Naive thymus-derived CD4-positive, alpha-beta T cell (primary cell): ENCODE data around the gene ZNF70. TPM values are rescaled to one million over a fixed set of nuclear protein-coding genes. Genes with fewer than 3 reads are reported as not detected.

Experiments
- ATAC-seq: fragments of 150-1000 bp; cut with Tn5 transposase; 2 replicates; pipeline ENCODE4 v1.10.0; 2021; ENCODE audit warnings: mild to moderate bottlenecking, moderate library complexity
- CTCF ChIA-PET: fragments of 350-600 bp; sonication (Branson Sonifier 250); formaldehyde crosslinking; loops from one replicate; lab custom pipeline; 2021; ENCODE audit warnings: antibody characterized with exemption; lab: Charles Lee
- POLR2A ChIA-PET: fragments of 350-600 bp; sonication (Branson Sonifier 250); formaldehyde crosslinking; loops from one replicate; lab custom pipeline; 2021; ENCODE audit warnings: antibody characterized with exemption, inconsistent platforms; lab: Charles Lee
- DNase-seq, 9 donors: peaks; one replicate each; pipeline versions ENCODE4 v3.0.0 to v3.0.0-alpha.2; 2020 to 2022; ENCODE audit warnings: mixed read lengths in 1 of 9
- H3K27ac ChIP-seq: one replicate; pipeline ENCODE4 v1.7.0; 2013; ENCODE audit warnings: mild to moderate bottlenecking, low read depth, low read length, moderate library complexity
- H3K27me3 ChIP-seq, 2 donors: one replicate each; pipeline ENCODE4 v1.7.0; 2013; ENCODE audit warnings: low read length in 2 of 2, mild to moderate bottlenecking in 2 of 2, moderate library complexity in 2 of 2; ENCODE audit not compliant: control insufficient read depth in 2 of 2, insufficient read depth in 2 of 2
- H3K36me3 ChIP-seq, 3 experiments: 1 replicate in 2 of 3; 2 replicates in 1 of 3; pipeline ENCODE4 v1.7.0; 2013; ENCODE audit warnings: low read length in 3 of 3, mild to moderate bottlenecking in 3 of 3, moderate library complexity in 1 of 3; ENCODE audit not compliant: insufficient read depth in 3 of 3, control insufficient read depth in 2 of 3
- H3K4me1 ChIP-seq, 2 donors: one replicate each; pipeline ENCODE4 v1.7.0; 2013; ENCODE audit warnings: low read length in 2 of 2, mild to moderate bottlenecking in 2 of 2, moderate library complexity in 1 of 2; ENCODE audit not compliant: control insufficient read depth in 2 of 2, insufficient read depth in 2 of 2
- H3K4me3 ChIP-seq: 2 replicates; pipeline ENCODE4 v1.7.0; 2013; ENCODE audit warnings: mild to moderate bottlenecking, low read length
- H3K9me3 ChIP-seq, 3 experiments: 1 replicate in 2 of 3; 2 replicates in 1 of 3; pipeline ENCODE4 v1.7.0; 2013; ENCODE audit warnings: low read length in 3 of 3; ENCODE audit not compliant: control insufficient read depth in 2 of 3
- H3K27ac Mint-ChIP-seq, 9 donors: one replicate each; pipeline ENCODE4 v1.8.0; 2020 to 2022; ENCODE audit warnings: mixed read lengths in 9 of 9, mild to moderate bottlenecking in 8 of 9, moderate library complexity in 5 of 9, inconsistent platforms in 2 of 9
- H3K27me3 Mint-ChIP-seq, 5 donors: one replicate each; pipeline ENCODE4 v1.8.0; 2021 to 2022; ENCODE audit warnings: mixed read lengths in 5 of 5, mild to moderate bottlenecking in 1 of 5
- H3K36me3 Mint-ChIP-seq, 5 donors: one replicate each; pipeline ENCODE4 v1.8.0; 2020 to 2022; ENCODE audit warnings: mixed read lengths in 5 of 5, mild to moderate bottlenecking in 3 of 5, inconsistent platforms in 1 of 5
- H3K4me1 Mint-ChIP-seq, 7 donors: one replicate each; pipeline ENCODE4 v1.8.0; 2020 to 2022; ENCODE audit warnings: mixed read lengths in 7 of 7, mild to moderate bottlenecking in 3 of 7, inconsistent platforms in 1 of 7
- H3K4me3 Mint-ChIP-seq, 10 donors: one replicate each; pipeline ENCODE4 v1.8.0; 2020 to 2022; ENCODE audit warnings: mild to moderate bottlenecking in 10 of 10, mixed read lengths in 10 of 10, moderate library complexity in 6 of 10, inconsistent platforms in 2 of 10
- H3K9me3 Mint-ChIP-seq, 11 donors: one replicate each; pipeline ENCODE4 v1.8.0; 2020 to 2022; ENCODE audit warnings: mixed read lengths in 11 of 11, mild to moderate bottlenecking in 4 of 11, inconsistent platforms in 1 of 11, moderate library complexity in 1 of 11
- intact Hi-C, 2 donors: fragments of 100-400 bp; cut with micrococcal nuclease; formaldehyde crosslinking; loops; one replicate each; pipeline ENCODE4 v1.15.1; 2023
- polyA plus RNA-seq, 2 donors: library from polyadenylated mRNA; unstranded; fragments of 300-500 nt; fragmentation: Illumina TruSeq; gene quantifications; one replicate each; pipeline ENCODE4 v1.2.3, GENCODE V29; 2021
- total RNA-seq, 6 experiments: library from RNA in 5 of 6; stranded (reverse) in 5 of 6; gene quantifications; 1 replicate in 5 of 6; 2 replicates in 1 of 6; pipeline ENCODE4 v1.2.3 and lab custom pipeline; 2021 to 2026

Gene ZNF70
- total and polyA plus RNA-seq, 7 experiments from 2014 or later, result 0.32 to 7.9 (median 3.5) TPM

- peaks cover 38 to 73% (median 57%) of the 10 kb centered on the region in 7 donors for H3K4me1 Mint-ChIP-seq
- Histone ChIP-seq H3K4me1 (peaks cover 28 to 38% of the 10 kb centered on the region in 2 donors), H3K27ac (peak overlapping the region; percentile 99), H3K36me3 (peaks cover 7 to 59% (median 28%) of the 10 kb centered on the region in 3 experiments), H3K4me3 (peak overlapping the region; percentile 71), H3K9me3 (no peaks in the 10 kb centered on the region), H3K27me3 (no peaks in the 10 kb centered on the region)
- DNase-seq, result no peak
- H3K27ac Mint-ChIP-seq, result peak overlapping the region; percentile 99 to 100 (median 100)
- peak overlapping the region; percentile 94 to 100 (median 98) for H3K4me3 Mint-ChIP-seq
- ChIA-PET POLR2A (interaction anchor here (0.5 to 2.3 kb wide), 15 partner anchors 9 to 1978 kb away, joined by 3 to 39 read pairs (median 4); partner anchors contain the start of genes C22orf15, CHCHD10, SLC2A11 and ZNF70), CTCF (interaction anchor here (1.0 to 1.3 kb wide), 2 partner anchors 66 to 152 kb away, joined by 4 read pairs; no protein-coding TSS in a partner anchor)
- peaks cover 0 to 24% (median 8%) of the 10 kb centered on the region in 11 donors for H3K9me3 Mint-ChIP-seq
- intact Hi-C loops, result loop anchor here (5.0 kb wide), 3 partner anchors 55 to 160 kb away; partner anchors contain the start of genes SLC2A11 (in 1 of the 2), VPREB3 (in 1 of the 2) and ZNF70 (in 1 of the 2)
- H3K27me3 Mint-ChIP-seq, result no peaks in the 10 kb centered on the region
- H3K36me3 Mint-ChIP-seq, result peaks cover 32 to 64% (median 51%) of the 10 kb centered on the region in 5 donors
- ATAC-seq, result no peak
These were observed 53.6 kb downstream of the ZNF70 start for GRCh38 chr22:23697031-23697970.

DNA sequence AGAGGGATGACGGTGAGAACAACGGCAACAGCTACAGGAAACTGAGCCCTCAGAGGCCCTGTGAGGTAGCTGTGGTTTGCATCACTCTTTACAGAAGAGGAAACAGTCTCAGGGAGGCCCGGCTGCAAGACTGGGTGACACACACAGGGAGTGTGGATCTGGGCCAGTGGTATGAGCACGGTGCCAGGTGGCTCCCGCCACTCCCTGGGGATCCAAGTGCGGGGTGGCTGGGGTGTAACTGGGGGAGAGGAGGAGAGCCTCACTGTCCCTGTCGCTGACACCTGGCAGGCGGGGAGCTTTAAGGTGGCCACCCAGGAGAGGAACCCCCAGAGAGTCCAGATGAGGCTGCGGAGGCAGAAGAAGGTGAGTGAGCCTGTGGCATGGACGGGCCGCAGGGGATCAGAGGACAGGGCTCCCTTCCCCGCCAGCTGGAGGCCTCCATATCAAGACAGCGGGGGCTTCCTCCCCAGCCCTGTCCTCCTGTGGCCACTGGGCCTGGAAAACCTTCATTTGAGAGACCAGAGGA, 54.5 kb downstream of the ZNF70 start:
- H3K36me3 Mint-ChIP-seq, result peaks cover 23 to 55% (median 42%) of the 10 kb centered on the region in 5 donors
- peak; percentile 60 to 91 (median 86) for DNase-seq
- H3K4me3 Mint-ChIP-seq, result peak overlapping the region; percentile 94 to 100 (median 98)
- Histone ChIP-seq H3K36me3 (peaks cover 7 to 50% (median 27%) of the 10 kb centered on the region in 3 experiments), H3K27ac (peak overlapping the region; percentile 99), H3K9me3 (no peaks in the 10 kb centered on the region), H3K4me1 (peaks cover 28 to 38% of the 10 kb centered on the region in 2 donors), H3K4me3 (peak overlapping the region; percentile 71), H3K27me3 (no peaks in the 10 kb centered on the region)
- peak overlapping the region; percentile 99 to 100 (median 100) for H3K27ac Mint-ChIP-seq
- POLR2A ChIA-PET, result interaction anchor here (0.6 to 2.3 kb wide), 18 partner anchors 10 to 457 kb away, joined by 3 to 39 read pairs (median 4); partner anchors contain the start of genes C22orf15, CHCHD10, SLC2A11 and SMARCB1
- H3K27me3 Mint-ChIP-seq, result no peaks in the 10 kb centered on the region
- intact Hi-C loops, result loop anchor here (1.0 to 5.0 kb wide), 8 partner anchors 9 to 161 kb away; partner anchors contain the start of genes ZNF70 (in 2 of the 2), DERL3 (in 1 of the 2), SLC2A11 (in 1 of the 2) and VPREB3 (in 1 of the 2)
- H3K4me1 Mint-ChIP-seq, result peaks cover 37 to 64% (median 51%) of the 10 kb centered on the region in 7 donors
- CTCF ChIA-PET, result interaction anchor here (0.6 to 1.3 kb wide), 3 partner anchors 59 to 153 kb away, joined by 3 to 4 read pairs (median 4); no protein-coding TSS in a partner anchor
- peak; percentile 99 for ATAC-seq
- peaks cover 0 to 18% (median 4%) of the 10 kb centered on the region in 11 donors for H3K9me3 Mint-ChIP-seq

DNA sequence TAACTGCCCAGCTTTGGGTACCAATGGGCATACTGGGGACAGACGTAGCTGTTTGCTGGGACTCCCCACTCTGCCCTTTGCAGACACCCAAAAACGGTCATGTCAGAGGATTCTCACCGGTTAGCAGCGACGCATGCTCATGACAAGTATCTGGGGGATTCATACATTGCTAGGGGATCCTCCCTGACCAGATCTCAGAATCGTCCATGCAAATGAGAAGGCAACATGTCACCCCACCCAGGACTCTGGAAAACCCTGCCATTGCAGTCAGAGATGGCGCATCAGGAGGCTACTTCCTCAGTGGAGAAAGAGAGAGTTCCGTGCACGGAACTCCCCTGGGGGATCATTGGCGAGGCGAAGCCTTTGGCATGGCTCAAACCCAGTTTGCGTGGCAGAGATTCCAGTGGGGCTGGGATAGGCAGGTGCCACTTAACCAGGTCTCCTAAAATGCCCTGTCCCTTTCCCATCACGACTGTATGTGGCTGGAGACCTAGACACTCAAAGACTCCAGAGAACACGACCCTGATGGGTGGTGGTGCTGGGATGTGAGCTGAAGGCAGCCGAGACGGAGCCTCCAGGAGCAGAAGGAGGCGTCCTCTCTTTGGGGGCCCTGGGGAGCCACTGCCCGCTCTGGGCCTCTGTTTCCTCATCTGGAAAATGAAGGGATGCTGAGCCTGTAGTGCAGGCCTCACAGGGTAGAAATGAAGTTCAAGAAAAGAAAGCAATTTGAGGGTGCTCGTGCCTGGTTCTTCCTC, 55.2 kb downstream of the ZNF70 start:
- no peaks in the 10 kb centered on the region for H3K9me3 ChIP-seq
- ChIA-PET CTCF (interaction anchor here (0.6 to 1.3 kb wide), 3 partner anchors 58 to 153 kb away, joined by 3 to 4 read pairs (median 4); no protein-coding TSS in a partner anchor), POLR2A (interaction anchor here (0.5 to 2.3 kb wide), 19 partner anchors 10 to 458 kb away, joined by 3 to 39 read pairs (median 3); partner anchors contain the start of genes C22orf15, CHCHD10, SLC2A11 and SMARCB1)
- H3K27me3 ChIP-seq, result no peaks in the 10 kb centered on the region
- peak overlapping the region; percentile 71 for H3K4me3 ChIP-seq
- H3K9me3 Mint-ChIP-seq, result peaks cover 0 to 14% (median 4%) of the 10 kb centered on the region in 11 donors
- H3K4me1 ChIP-seq, result peaks cover 28 to 38% of the 10 kb centered on the region in 2 donors
- intact Hi-C loops, result loop anchor here (1.0 to 5.0 kb wide), 8 partner anchors 10 to 162 kb away; partner anchors contain the start of genes ZNF70 (in 2 of the 2), DERL3 (in 1 of the 2), SLC2A11 (in 1 of the 2) and VPREB3 (in 1 of the 2)
- peak overlapping the region; percentile 99 for H3K27ac ChIP-seq
- no peaks in the 10 kb centered on the region for H3K27me3 Mint-ChIP-seq
- H3K36me3 Mint-ChIP-seq, result peaks cover 21 to 53% (median 36%) of the 10 kb centered on the region in 5 donors
- peaks cover 36 to 65% (median 50%) of the 10 kb centered on the region in 7 donors for H3K4me1 Mint-ChIP-seq
- H3K27ac Mint-ChIP-seq, result peak overlapping the region; percentile 99 to 100 (median 100)
- peak overlapping the region; percentile 94 to 100 (median 98) for H3K4me3 Mint-ChIP-seq
- ATAC-seq (no peak), DNase-seq (no peak)
- H3K36me3 ChIP-seq, result peaks cover 7 to 44% (median 21%) of the 10 kb centered on the region in 3 experiments

- intact Hi-C loops, result loop anchor here (5.0 kb wide), 3 partner anchors 57 to 162 kb away; partner anchors contain the start of genes SLC2A11 (in 1 of the 2), VPREB3 (in 1 of the 2) and ZNF70 (in 1 of the 2)
- Histone ChIP-seq H3K27ac (peak overlapping the region; percentile 99), H3K9me3 (no peaks in the 10 kb centered on the region), H3K4me3 (peak overlapping the region; percentile 71), H3K4me1 (peaks cover 28 to 38% of the 10 kb centered on the region in 2 donors), H3K27me3 (no peaks in the 10 kb centered on the region), H3K36me3 (peaks cover 4 to 38% (median 15%) of the 10 kb centered on the region in 3 experiments)
- DNase-seq (no peak), ATAC-seq (no peak)
- Mint-ChIP-seq H3K4me3 (peak overlapping the region; percentile 36 to 100 (median 97)), H3K4me1 (peaks cover 36 to 62% (median 44%) of the 10 kb centered on the region in 7 donors), H3K27me3 (no peaks in the 10 kb centered on the region), H3K36me3 (peaks cover 19 to 53% (median 30%) of the 10 kb centered on the region in 5 donors), H3K9me3 (peaks cover 0 to 10% (median 2%) of the 10 kb centered on the region in 11 donors), H3K27ac (peak overlapping the region; percentile 99 to 100 (median 100))
- ChIA-PET POLR2A (interaction anchor here (0.5 to 2.0 kb wide), 5 partner anchors 13 to 71 kb away, joined by 3 to 10 read pairs (median 3); no protein-coding TSS in a partner anchor), CTCF (interaction anchor here (1.4 kb wide), 1 partner anchor 22 kb away, joined by 3 read pairs; no protein-coding TSS in a partner anchor)
These were observed 55.8 kb downstream of the ZNF70 start for GRCh38 chr22:23695141-23695540.

GRCh38 chr22:23693979-23694680, 56.8 kb downstream of the ZNF70 start:
- Histone ChIP-seq H3K9me3 (no peaks in the 10 kb centered on the region), H3K36me3 (peaks cover 0 to 38% (median 5%) of the 10 kb centered on the region in 3 experiments), H3K27ac (peak overlapping the region; percentile 99), H3K4me3 (no peak overlapping the region), H3K27me3 (no peaks in the 10 kb centered on the region), H3K4me1 (peaks cover 28 to 38% of the 10 kb centered on the region in 2 donors)
- peaks cover 36 to 60% (median 41%) of the 10 kb centered on the region in 7 donors for H3K4me1 Mint-ChIP-seq
- ATAC-seq, result no peak
- ChIA-PET POLR2A (interaction anchor here (0.7 to 2.0 kb wide), 6 partner anchors 10 to 217 kb away, joined by 3 to 10 read pairs (median 4); partner anchors contain the start of gene ZNF70), CTCF (interaction anchor here (1.4 kb wide), 1 partner anchor 21 kb away, joined by 3 read pairs; no protein-coding TSS in a partner anchor)
- no peak for DNase-seq
- H3K36me3 Mint-ChIP-seq, result peaks cover 12 to 51% (median 20%) of the 10 kb centered on the region in 5 donors
- no peaks in the 10 kb centered on the region for H3K9me3 Mint-ChIP-seq
- H3K4me3 Mint-ChIP-seq, result peak overlapping the region in 2 of 10 donors; percentile 10 to 97
- intact Hi-C loops, result no loop called here
- H3K27me3 Mint-ChIP-seq, result no peaks in the 10 kb centered on the region
- peak overlapping the region; percentile 29 to 100 (median 100) for H3K27ac Mint-ChIP-seq
